HepG2 (cell line): ENCODE measurements around the gene SP5. TPM values are rescaled to one million over a fixed set of nuclear protein-coding genes. Genes with fewer than 3 reads are reported as not detected.

Experiments
- E2F2 ChIP-seq: sonication (generic); formaldehyde crosslinking; IDR thresholded peaks from 2 replicates; pipeline ENCODE4 v1.4.0; 2020; ENCODE audit warnings: missing genetic modification reagents, borderline replicate concordance
- FOXJ3 ChIP-seq: sonication (generic); formaldehyde crosslinking; IDR thresholded peaks from 2 replicates; pipeline ENCODE4 v1.4.0; 2020; ENCODE audit warnings: missing genetic modification reagents, mild to moderate bottlenecking, borderline replicate concordance
- HNRNPK ChIP-seq: fragments of 200-400 bp; formaldehyde crosslinking; IDR thresholded peaks from 2 replicates; pipeline ENCODE4 v1.6.1; 2018; ENCODE audit warnings: low read length, low read depth, moderate library complexity, mild to moderate bottlenecking; ENCODE audit not compliant: poor library complexity, severe bottlenecking
- IKZF1 ChIP-seq: fragments of 450-650 bp; IDR thresholded peaks from 2 replicates; pipeline ENCODE4 v1.7.1; 2016
- IKZF4 ChIP-seq: sonication (generic); formaldehyde crosslinking; IDR thresholded peaks from 2 replicates; pipeline ENCODE4 v1.5.1; 2020; ENCODE audit warnings: borderline replicate concordance, mild to moderate bottlenecking, low read depth, missing genetic modification reagents; ENCODE audit errors: not compliant biosample characterization
- MAF1 ChIP-seq: sonication (generic); formaldehyde crosslinking; IDR thresholded peaks from 2 replicates; pipeline ENCODE4 v1.5.0; 2020; ENCODE audit warnings: missing genetic modification reagents, borderline replicate concordance
- MAZ ChIP-seq, 2 experiments: sonication (generic) in 1 of 2; formaldehyde crosslinking in 1 of 2; IDR thresholded peaks; 2 replicates each; pipeline versions ENCODE4 v1.5.0 to v1.6.1; 2012 to 2020; ENCODE audit warnings: low read depth in 2 of 2, mild to moderate bottlenecking in 2 of 2, borderline replicate concordance in 1 of 2, improper control_type of control experiment in 1 of 2, low read length in 1 of 2, missing genetic modification reagents in 1 of 2, moderate library complexity in 1 of 2
- MBD4 ChIP-seq: IDR thresholded peaks from 2 replicates; pipeline ENCODE4 v1.6.1; 2012; ENCODE audit warnings: low read length, inconsistent platforms, borderline replicate concordance
- MXD4 ChIP-seq: IDR thresholded peaks from 2 replicates; pipeline ENCODE4 v1.6.1; 2016; ENCODE audit warnings: mild to moderate bottlenecking, missing biosample characterization, missing genetic modification reagents
- NONO ChIP-seq, 2 experiments: fragments of 450-650 bp in 1 of 2; sonication (generic) in 1 of 2; formaldehyde crosslinking in 1 of 2; IDR thresholded peaks in 1 of 2; conservative IDR thresholded peaks in 1 of 2; 2 replicates each; pipeline versions ENCODE4 v1.6.1 to v1.8.0; 2017 to 2022; ENCODE audit warnings: mild to moderate bottlenecking in 1 of 2, missing genetic modification reagents in 1 of 2, moderate library complexity in 1 of 2
- PCBP1 ChIP-seq: fragments of 200-400 bp; formaldehyde crosslinking; IDR thresholded peaks from 2 replicates; pipeline ENCODE4 v1.6.1; 2017; ENCODE audit warnings: mild to moderate bottlenecking, low read depth, low read length, borderline replicate concordance
- SIX4 ChIP-seq: sonication (generic); formaldehyde crosslinking; IDR thresholded peaks from 2 replicates; pipeline ENCODE4 v1.4.0; 2020; ENCODE audit warnings: missing genetic modification reagents
- SOX13 ChIP-seq, 3 experiments: fragments of 450-650 bp in 1 of 3; sonication (generic) in 1 of 3; formaldehyde crosslinking in 1 of 3; IDR thresholded peaks in 2 of 3; conservative IDR thresholded peaks in 1 of 3; 2 replicates each; pipeline versions ENCODE4 v1.5.0 to v1.6.1; 2016 to 2020; ENCODE audit warnings: antibody characterized with exemption in 1 of 3, mild to moderate bottlenecking in 1 of 3, missing compliant biosample characterization in 1 of 3, missing genetic modification reagents in 1 of 3, moderate library complexity in 1 of 3
- SRSF4 ChIP-seq: fragments of 200-400 bp; formaldehyde crosslinking; IDR thresholded peaks from one replicate; pipeline ENCODE4 v1.6.1; 2018; ENCODE audit warnings: mild to moderate bottlenecking, low read depth, low read length, moderate library complexity; ENCODE audit not compliant: poor library complexity, severe bottlenecking
- ZEB1 ChIP-seq: IDR thresholded peaks from 2 replicates; pipeline ENCODE4 v1.6.1; 2012; ENCODE audit warnings: mild to moderate bottlenecking, low read depth, inconsistent platforms; ENCODE audit not compliant: insufficient replicate concordance
- ZNF17 ChIP-seq: sonication (generic); formaldehyde crosslinking; IDR thresholded peaks from 2 replicates; pipeline ENCODE4 v1.5.0; 2020; ENCODE audit warnings: mild to moderate bottlenecking, missing genetic modification reagents
- ZNF225 ChIP-seq: sonication (generic); formaldehyde crosslinking; IDR thresholded peaks from 2 replicates; pipeline ENCODE4 v1.4.0; 2020; ENCODE audit warnings: mild to moderate bottlenecking, missing genetic modification reagents
- ZNF280D ChIP-seq: sonication (generic); formaldehyde crosslinking; IDR thresholded peaks from 2 replicates; pipeline ENCODE4 v1.5.1; 2020; ENCODE audit warnings: mild to moderate bottlenecking, missing genetic modification reagents
- ZNF431 ChIP-seq: sonication (generic); formaldehyde crosslinking; IDR thresholded peaks from 2 replicates; pipeline ENCODE4 v1.9.0; 2022; ENCODE audit warnings: missing genetic modification reagents, low read depth, mild to moderate bottlenecking, borderline replicate concordance
- ZNF616 ChIP-seq: sonication (generic); formaldehyde crosslinking; IDR thresholded peaks from 2 replicates; pipeline ENCODE4 v1.5.0; 2020; ENCODE audit warnings: low read depth, mild to moderate bottlenecking, missing genetic modification reagents
- ZNF772 ChIP-seq: sonication (generic); formaldehyde crosslinking; IDR thresholded peaks from 2 replicates; pipeline ENCODE4 v1.5.0; 2020; ENCODE audit warnings: mild to moderate bottlenecking, missing genetic modification reagents
- ZNF83 ChIP-seq: sonication (generic); formaldehyde crosslinking; IDR thresholded peaks from 2 replicates; pipeline ENCODE4 v1.4.0; 2020; ENCODE audit warnings: missing genetic modification reagents, mild to moderate bottlenecking, borderline replicate concordance
- ZSCAN12 ChIP-seq: sonication (generic); formaldehyde crosslinking; IDR thresholded peaks from 2 replicates; pipeline ENCODE4 v1.9.0; 2021; ENCODE audit warnings: mild to moderate bottlenecking, missing genetic modification reagents
- ZSCAN20 ChIP-seq: sonication (generic); formaldehyde crosslinking; IDR thresholded peaks from 2 replicates; pipeline ENCODE4 v1.4.0; 2020; ENCODE audit warnings: missing genetic modification reagents, mild to moderate bottlenecking, borderline replicate concordance
- polyA plus RNA-seq, 8 experiments: library from polyadenylated mRNA; depleted of rRNA in 3 of 8; stranded (reverse) in 7 of 8; unstranded in 1 of 8; fragments of >200 nt; fragmentation: Illumina TruSeq in 4 of 8; extraction: Trizol in 4 of 8; gene quantifications; 2 replicates each; pipeline versions ENCODE4 v1.2.1 to v1.2.3, GENCODE V29; 2011 to 2016; ENCODE audit warnings: low read depth in 4 of 8, missing spikeins in 1 of 8, mixed read lengths in 1 of 8; ENCODE audit not compliant: insufficient read depth in 1 of 8
- total RNA-seq, 5 experiments: library from RNA; depleted of rRNA; stranded (reverse); fragments of >200 nt; fragmentation: Illumina TruSeq; extraction: Trizol; gene quantifications; 2 replicates each; pipeline ENCODE4 v1.2.3, GENCODE V29; 2016; ENCODE audit warnings: low read depth in 1 of 5

The SP5 gene
- total and polyA plus RNA-seq, 2 of the 13 experiments (the other 11 are each of a cell fraction or from before 2014, with no cell fraction given), result 50.8 to 119 TPM

- TF ChIP-seq ZSCAN20 (CRISPR knock-in tag) (no peak; the same call in none of the 2 replicates), SOX13 (IDR thresholded peaks at IDR 0.05) (no peak), SOX13 (CRISPR knock-in tag; conservative IDR thresholded peaks at IDR 0.05 in 1 of 2, IDR thresholded peaks at IDR 0.05 in 1 of 2) (no peak), ZNF17 (CRISPR knock-in tag) (no peak), MAF1 (no peak), IKZF1 (no peak), SIX4 (CRISPR knock-in tag) (no peak), IKZF4 (CRISPR knock-in tag) (no peak), ZEB1 (no peak), HNRNPK (peak; percentile 67), FOXJ3 (CRISPR knock-in tag) (no peak; the same call in 1 of the 2 replicates), MAZ (IDR thresholded peaks at IDR 0.05; ENCODE audit: borderline replicate concordance, low read depth, low read length) (no peak), MAZ (CRISPR knock-in tag; IDR thresholded peaks at IDR 0.05; ENCODE audit: low read depth) (no peak), ZNF431 (CRISPR knock-in tag) (peak; percentile 31), ZNF83 (CRISPR knock-in tag) (no peak), ZSCAN12 (CRISPR knock-in tag) (no peak), ZNF772 (CRISPR knock-in tag) (no peak; the same call in 1 of the 2 replicates), SRSF4 (no peak), E2F2 (CRISPR knock-in tag) (no peak), ZNF616 (0 out of 2 replicates have a peak, but pooled peaks have one; percentile 47), NONO (IDR thresholded peaks at IDR 0.05) (no peak), NONO (CRISPR knock-in tag; conservative IDR thresholded peaks at IDR 0.05) (peak; percentile 68; the same call in 1 of the 2 replicates), PCBP1 (0 out of 2 replicates have a peak, but pooled peaks have one; percentile 57), ZNF225 (CRISPR knock-in tag) (0 out of 2 replicates have a peak, but pooled peaks have one; percentile 0), MXD4 (no peak), ZNF280D (CRISPR knock-in tag) (no peak), MBD4 (no peak)
These were observed 1.4 kb upstream of the SP5 start (continued) for GRCh38 chr2:170713543-170714380.
